Esophagus squamous epithelium (tissue), 5 donors: ENCODE results near the gene TRMT6. TPM values are rescaled to one million over a fixed set of nuclear protein-coding genes. Genes with fewer than 3 reads are reported as not detected.

Experiments used
- DNase-seq: peaks from one replicate; lab custom pipeline; 2025; lab: John Stamatoyannopoulos, UW
- H3K27ac ChIP-seq, 4 donors: fragments of 200-600 bp; sonication (generic); one replicate each; pipeline ENCODE4 v1.5.1; 2016 to 2019; ENCODE audit warnings: mild to moderate bottlenecking in 1 of 4
- H3K27me3 ChIP-seq, 4 donors: fragments of 200-600 bp; sonication (generic); 1 replicate in 3 of 4; 2 replicates in 1 of 4; pipeline versions ENCODE4 v1.5.1 to v1.6.0; 2017 to 2021; ENCODE audit warnings: antibody characterized with exemption in 1 of 4
- H3K36me3 ChIP-seq, 3 donors: fragments of 200-600 bp; sonication (generic); one replicate each; pipeline ENCODE4 v1.5.1; 2016 to 2019
- H3K4me1 ChIP-seq, 3 donors: fragments of 200-600 bp; sonication (generic); one replicate each; pipeline ENCODE4 v1.5.1; 2017 to 2019
- H3K4me3 ChIP-seq, 4 donors: fragments of 200-600 bp; sonication (generic); 1 replicate in 3 of 4; 2 replicates in 1 of 4; pipeline ENCODE4 v1.5.1; 2016 to 2019; ENCODE audit warnings: mild to moderate bottlenecking in 2 of 4, moderate library complexity in 1 of 4
- H3K9me3 ChIP-seq, 3 donors: fragments of 200-600 bp; sonication (generic); one replicate each; pipeline ENCODE4 v1.5.1; 2016 to 2019
- POLR2A ChIP-seq, 4 donors: fragments of 450-650 bp; IDR thresholded peaks; one replicate each; pipeline ENCODE4 v1.6.1; 2017; ENCODE audit warnings: antibody characterized with exemption in 4 of 4, mild to moderate bottlenecking in 4 of 4, moderate library complexity in 3 of 4
- WGBS, 2 donors: methylation state at CpG; one replicate each; pipeline ENCODE4 v1.1.5; 2018; 5-methylcytosine and 5-hydroxymethylcytosine counted together
- intact Hi-C: fragments of 100-400 bp; cut with DNase I; formaldehyde crosslinking; loops from one replicate; pipeline ENCODE4 v1.15.0; 2022
- total RNA-seq, 4 donors: library from RNA; depleted of rRNA; stranded (reverse); fragments of >200 nt; gene quantifications; one replicate each; pipeline ENCODE4 v1.1.0, GENCODE V29; 2016
- TF ChIP-seq, protein P1 (sequence below), 6 experiments: fragments of 450-650 bp in 4 of 6; fragments of 200-600 bp in 2 of 6; sonication (generic) in 2 of 6; IDR thresholded peaks; one replicate each; pipeline ENCODE4 v1.5.1; 2016 to 2019; ENCODE audit warnings: antibody characterized with exemption in 6 of 6, mild to moderate bottlenecking in 4 of 6, moderate library complexity in 4 of 6
- donor health status: DM: yes; HTN: yes; CAD: no.

TRMT6 gene
- total RNA-seq, 4 donors from 2014 or later, result 8.2 to 19.8 (median 13.8) TPM

DNA sequence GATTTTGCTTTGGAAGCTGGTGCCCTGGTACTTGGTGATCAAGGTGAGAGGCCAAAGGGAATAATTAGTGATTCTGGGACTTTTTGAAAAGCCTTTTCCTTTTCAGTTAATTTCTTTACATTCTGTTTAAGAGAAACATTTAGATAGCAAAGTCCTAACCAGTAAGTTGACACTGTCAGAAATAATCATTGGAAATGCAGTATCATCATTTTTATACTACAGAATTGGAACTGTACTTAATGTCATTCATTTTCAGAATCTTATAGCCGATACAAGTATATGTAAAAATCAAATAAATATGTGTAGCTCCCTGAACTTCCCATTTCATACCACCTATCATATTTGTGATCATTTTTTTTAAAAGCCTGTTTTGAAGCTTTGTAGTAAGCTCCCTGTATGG is 27.6 kb upstream of the TRMT6 start:
- H3K4me1 ChIP-seq, result peaks cover 0 to 13% (median 3%) of the 10 kb centered on the region in 3 donors
- intact Hi-C loops, result no loop called here
- no peak for TF ChIP-seq POLR2A (IDR thresholded peaks at IDR 0.05)
- TF ChIP-seq, protein P1, sequence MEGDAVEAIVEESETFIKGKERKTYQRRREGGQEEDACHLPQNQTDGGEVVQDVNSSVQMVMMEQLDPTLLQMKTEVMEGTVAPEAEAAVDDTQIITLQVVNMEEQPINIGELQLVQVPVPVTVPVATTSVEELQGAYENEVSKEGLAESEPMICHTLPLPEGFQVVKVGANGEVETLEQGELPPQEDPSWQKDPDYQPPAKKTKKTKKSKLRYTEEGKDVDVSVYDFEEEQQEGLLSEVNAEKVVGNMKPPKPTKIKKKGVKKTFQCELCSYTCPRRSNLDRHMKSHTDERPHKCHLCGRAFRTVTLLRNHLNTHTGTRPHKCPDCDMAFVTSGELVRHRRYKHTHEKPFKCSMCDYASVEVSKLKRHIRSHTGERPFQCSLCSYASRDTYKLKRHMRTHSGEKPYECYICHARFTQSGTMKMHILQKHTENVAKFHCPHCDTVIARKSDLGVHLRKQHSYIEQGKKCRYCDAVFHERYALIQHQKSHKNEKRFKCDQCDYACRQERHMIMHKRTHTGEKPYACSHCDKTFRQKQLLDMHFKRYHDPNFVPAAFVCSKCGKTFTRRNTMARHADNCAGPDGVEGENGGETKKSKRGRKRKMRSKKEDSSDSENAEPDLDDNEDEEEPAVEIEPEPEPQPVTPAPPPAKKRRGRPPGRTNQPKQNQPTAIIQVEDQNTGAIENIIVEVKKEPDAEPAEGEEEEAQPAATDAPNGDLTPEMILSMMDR (IDR thresholded peaks at IDR 0.05), result no peak

DNA sequence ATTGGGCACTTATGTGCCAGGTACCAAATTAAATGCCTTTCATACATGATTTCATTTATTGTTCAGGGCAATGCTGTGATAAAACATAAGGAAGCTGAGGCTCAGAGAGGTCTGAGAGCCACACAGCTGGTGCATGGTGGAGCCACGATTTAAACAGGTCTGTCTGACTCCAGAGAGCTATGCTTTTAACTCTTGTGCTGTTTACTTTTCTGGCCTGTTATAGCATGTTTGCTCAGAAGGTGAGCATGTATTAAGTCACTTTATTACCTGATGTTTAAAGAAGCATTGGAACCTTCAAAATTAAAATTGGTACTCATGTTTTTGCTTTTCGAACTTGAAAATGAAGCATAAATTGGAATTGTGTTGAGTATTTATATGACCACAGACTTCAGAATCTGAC is 26.9 kb upstream of the TRMT6 start:
- H3K27me3 ChIP-seq, result no peaks in the 10 kb centered on the region
- no peak for TF ChIP-seq POLR2A (IDR thresholded peaks at IDR 0.05)
- TF ChIP-seq, protein P1 (IDR thresholded peaks at IDR 0.05), result no peak
- 63 to 66% methylated on average over 2 of the region's 2 CpGs for WGBS, 2 donors
- no peak overlapping the region for H3K4me3 ChIP-seq
- no peak overlapping the region for H3K27ac ChIP-seq
- no peak for DNase-seq
- H3K9me3 ChIP-seq, result no peaks in the 10 kb centered on the region
- intact Hi-C loops, result no loop called here
- peaks cover 0 to 13% (median 3%) of the 10 kb centered on the region in 3 donors for H3K4me1 ChIP-seq
- H3K36me3 ChIP-seq, result peaks cover 0 to 64% (median 0%) of the 10 kb centered on the region in 3 donors

More for the DNA sequence above, 27.6 kb upstream of the TRMT6 start:
- H3K27me3 ChIP-seq, result no peaks in the 10 kb centered on the region
- peaks cover 0 to 61% (median 0%) of the 10 kb centered on the region in 3 donors for H3K36me3 ChIP-seq
- 72 to 96% methylated on average over 1 of the region's 1 CpG for WGBS, 2 donors
- DNase-seq, result no peak
- no peak overlapping the region for H3K27ac ChIP-seq
- no peaks in the 10 kb centered on the region for H3K9me3 ChIP-seq
- H3K4me3 ChIP-seq, result no peak overlapping the region

DNA sequence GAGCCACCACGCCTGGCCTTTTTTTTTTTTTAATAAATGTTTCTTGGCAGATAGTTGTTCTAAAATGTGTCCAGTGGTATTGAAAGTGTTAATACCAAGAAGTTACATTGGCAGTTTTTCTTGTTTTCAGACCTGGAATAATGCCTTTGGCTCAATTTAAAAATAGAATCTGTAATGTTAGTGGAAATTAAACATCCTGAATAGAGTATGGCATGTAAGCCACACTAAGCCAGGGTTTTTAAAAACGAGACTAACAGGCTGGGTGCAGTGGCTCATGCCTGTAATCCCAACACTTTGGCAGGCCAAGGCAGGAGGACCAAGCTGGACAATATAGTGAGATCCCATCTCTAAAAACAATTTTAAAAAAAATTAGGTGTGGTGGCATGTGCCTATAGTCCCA is 25.4 kb upstream of the TRMT6 start:
- no peak for DNase-seq
- Histone ChIP-seq H3K4me1 (peaks cover 0 to 13% (median 3%) of the 10 kb centered on the region in 3 donors), H3K27ac (no peak overlapping the region), H3K36me3 (peaks cover 0 to 66% (median 0%) of the 10 kb centered on the region in 3 donors), H3K9me3 (no peaks in the 10 kb centered on the region), H3K4me3 (no peak overlapping the region), H3K27me3 (no peaks in the 10 kb centered on the region)
- TF ChIP-seq, protein P1 (IDR thresholded peaks at IDR 0.05), result no peak
- 51 to 65% methylated on average over 2 of the region's 2 CpGs for WGBS, 2 donors
- intact Hi-C loops, result no loop called here

DNA sequence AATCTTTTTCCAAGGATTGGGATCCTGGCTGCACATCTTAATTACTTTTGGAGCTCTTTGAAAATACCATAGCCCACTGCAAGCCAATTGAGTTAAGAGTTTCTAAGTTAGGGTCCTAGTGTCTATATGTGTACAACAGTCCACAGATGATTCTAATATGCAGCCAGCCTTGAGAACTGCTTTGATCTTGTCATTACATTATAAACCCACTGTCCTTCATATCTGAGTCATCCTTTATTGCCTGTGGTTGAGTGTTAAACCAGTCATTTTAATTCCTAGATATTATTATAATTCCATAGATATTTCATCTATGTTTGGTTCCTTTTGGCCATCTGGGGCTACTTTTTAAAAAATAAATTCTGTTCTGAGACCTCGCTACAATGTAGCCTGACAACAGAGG is 24.2 kb upstream of the TRMT6 start:
- Histone ChIP-seq H3K27ac (no peak overlapping the region), H3K4me1 (peaks cover 0 to 13% (median 3%) of the 10 kb centered on the region in 3 donors), H3K4me3 (no peak overlapping the region), H3K36me3 (peaks cover 0 to 74% (median 0%) of the 10 kb centered on the region in 3 donors), H3K9me3 (no peaks in the 10 kb centered on the region), H3K27me3 (no peaks in the 10 kb centered on the region)
- TF ChIP-seq POLR2A (IDR thresholded peaks at IDR 0.05), result no peak
- TF ChIP-seq, protein P1 (IDR thresholded peaks at IDR 0.05), result no peak
- intact Hi-C loops, result no loop called here
- DNase-seq, result no peak
- 94 to 100% methylated on average over 1 of the region's 1 CpG for WGBS, 2 donors

DNA sequence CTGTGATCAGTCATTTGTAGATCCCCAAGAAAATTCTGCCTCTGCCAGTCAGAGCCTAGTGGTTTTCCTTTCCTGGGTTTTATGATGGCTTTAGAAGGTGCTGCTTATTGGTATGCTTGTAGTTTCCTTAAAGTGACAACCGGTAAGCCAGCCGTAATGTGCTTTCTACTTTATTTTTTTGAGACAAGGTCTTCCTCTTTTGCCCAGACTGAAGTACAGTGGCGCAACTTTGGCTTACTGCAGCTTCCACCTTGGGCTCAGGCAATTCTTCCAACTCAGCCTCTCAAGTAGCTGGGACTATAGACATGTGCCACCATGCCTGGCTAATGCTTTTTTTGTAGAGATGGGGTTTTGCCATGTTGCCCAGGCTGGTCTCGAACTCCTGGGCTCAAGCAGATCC is 23.6 kb upstream of the TRMT6 start:
- Histone ChIP-seq H3K4me3 (no peak overlapping the region), H3K27ac (no peak overlapping the region), H3K27me3 (no peaks in the 10 kb centered on the region), H3K9me3 (no peaks in the 10 kb centered on the region), H3K36me3 (peaks cover 0 to 68% (median 0%) of the 10 kb centered on the region in 3 donors), H3K4me1 (peaks cover 0 to 13% (median 3%) of the 10 kb centered on the region in 3 donors)
- DNase-seq, result no peak
- 79 to 96% methylated on average over 3 to 4 of the region's 4 CpGs for WGBS, 2 donors
- no peak for TF ChIP-seq POLR2A (IDR thresholded peaks at IDR 0.05)
- TF ChIP-seq, protein P1 (IDR thresholded peaks at IDR 0.05), result no peak
- intact Hi-C loops, result no loop called here
